GM19324 (cell line): ENCODE results near the gene KCTD5.
"Not testable (repeated sequence)": the region's sequence is repeated elsewhere in the genome, so short reads cannot be mapped to it uniquely, and the experiment has no call there.

Experiments used
- ATAC-seq: cut with Tn5 transposase; IDR thresholded peaks from one replicate; pipeline ENCODE4 v1.9.1; 2021; ENCODE audit warnings: mild to moderate bottlenecking, moderate library complexity; ENCODE audit not compliant: unreplicated experiment, low FRiP score

KCTD5 gene

GRCh38 chr16:2696601-2697250 is 14.4 kb downstream of the KCTD5 start:
- ATAC-seq, result not testable (repeated sequence)

- ATAC-seq, result no peak
Observed at GRCh38 chr16:2697401-2697948, 15.2 kb downstream of the KCTD5 start.

DNA sequence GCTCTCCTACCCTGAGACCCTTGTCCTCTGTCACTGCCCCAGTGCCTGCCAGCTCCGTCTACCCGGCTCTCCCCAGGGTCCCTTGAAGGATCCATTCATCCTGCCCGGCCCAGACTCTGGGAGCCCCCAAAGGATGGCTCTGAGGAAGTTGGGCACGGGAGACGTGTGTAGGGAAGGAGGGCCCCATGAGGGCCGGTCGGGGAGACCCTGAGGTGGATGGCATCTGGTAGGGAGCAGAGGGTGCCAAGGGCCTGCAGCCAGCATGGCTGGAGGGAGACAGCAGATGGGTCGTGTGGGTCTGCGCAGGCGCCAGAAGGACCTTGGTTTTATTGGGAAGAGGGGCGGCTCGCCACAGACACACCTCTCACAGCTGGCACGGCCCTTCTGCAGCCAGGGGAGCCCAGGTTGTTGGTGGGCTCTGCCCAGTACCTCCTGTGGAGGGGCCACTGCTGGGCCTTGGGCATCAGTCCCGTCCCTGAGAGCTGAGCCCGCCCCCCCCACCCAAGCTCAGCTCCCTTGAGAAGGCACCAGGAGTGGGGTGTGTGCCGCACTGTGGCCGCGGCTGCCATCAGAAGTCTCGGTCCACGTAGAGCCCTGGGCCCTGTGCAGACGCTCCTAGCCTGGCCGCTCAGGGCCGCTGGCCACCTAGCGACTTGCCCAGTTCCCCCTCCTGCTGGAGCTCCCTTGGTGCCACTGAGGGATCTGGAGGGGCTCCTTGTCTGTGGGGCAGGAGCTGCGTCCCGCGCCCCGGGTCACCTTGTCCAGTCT is 16.0 kb downstream of the KCTD5 start:
- no peak for ATAC-seq

DNA sequence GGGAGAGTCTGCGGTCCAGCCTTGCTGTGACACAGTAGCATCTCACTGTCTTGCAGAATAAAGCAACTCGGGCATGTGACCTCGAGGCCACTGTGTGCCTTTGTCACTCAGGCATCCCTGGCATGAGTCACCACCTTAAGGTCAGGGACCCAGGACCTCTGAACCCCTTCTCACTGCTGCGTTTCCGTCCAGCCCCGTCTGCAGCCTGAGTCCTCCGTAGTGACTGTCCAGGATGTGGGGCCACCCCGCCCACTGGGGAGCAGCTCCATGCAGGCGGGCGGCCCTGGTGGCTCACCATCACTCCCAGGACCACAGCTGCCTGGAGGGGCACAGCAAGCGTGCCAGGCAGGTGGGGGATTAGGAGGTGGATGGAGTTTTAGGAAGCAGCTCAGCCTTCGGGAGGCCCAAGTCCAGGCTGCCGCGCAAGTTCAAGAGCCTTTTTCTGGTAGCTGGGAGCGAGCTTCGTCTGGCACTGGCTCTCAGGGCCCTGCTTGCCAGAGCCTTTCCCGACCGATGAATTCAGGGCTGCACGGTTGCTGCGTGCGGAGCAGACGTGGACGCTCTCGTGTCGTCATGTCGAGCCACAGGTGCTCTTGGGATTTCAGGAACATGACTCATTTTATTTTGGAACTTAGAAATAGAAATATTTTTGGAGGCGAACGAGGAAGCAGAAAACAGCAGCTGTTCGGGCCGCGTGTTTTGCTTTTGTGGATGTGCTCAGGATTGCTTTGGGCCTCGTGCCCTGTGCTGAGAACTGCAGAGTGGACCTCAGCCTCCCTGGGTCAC is 16.8 kb downstream of the KCTD5 start:
- ATAC-seq, result no peak

- ATAC-seq, result no peak
Observed at GRCh38 chr16:2699791-2700600, 17.7 kb downstream of the KCTD5 start.

DNA sequence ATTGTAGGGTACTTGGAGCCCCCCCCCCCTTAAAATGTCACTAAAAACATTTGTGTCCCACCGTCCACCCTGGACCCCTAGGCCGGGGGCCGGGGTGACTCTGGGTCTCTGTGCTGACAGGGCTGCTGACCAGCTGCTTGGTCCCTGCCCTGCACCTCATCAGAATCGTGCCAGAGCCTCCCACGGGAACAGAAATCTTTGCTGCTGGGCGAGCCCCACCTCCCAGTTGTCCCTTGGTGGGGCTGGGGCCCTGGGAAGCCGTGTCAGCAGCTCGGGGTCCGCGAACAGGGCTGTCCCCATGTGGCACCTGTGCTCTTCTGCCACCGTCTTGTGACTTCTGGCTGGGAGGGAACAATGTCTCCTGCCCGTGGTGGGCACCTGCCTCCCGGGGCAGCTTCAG is 18.5 kb downstream of the KCTD5 start:
- ATAC-seq, result no peak

DNA sequence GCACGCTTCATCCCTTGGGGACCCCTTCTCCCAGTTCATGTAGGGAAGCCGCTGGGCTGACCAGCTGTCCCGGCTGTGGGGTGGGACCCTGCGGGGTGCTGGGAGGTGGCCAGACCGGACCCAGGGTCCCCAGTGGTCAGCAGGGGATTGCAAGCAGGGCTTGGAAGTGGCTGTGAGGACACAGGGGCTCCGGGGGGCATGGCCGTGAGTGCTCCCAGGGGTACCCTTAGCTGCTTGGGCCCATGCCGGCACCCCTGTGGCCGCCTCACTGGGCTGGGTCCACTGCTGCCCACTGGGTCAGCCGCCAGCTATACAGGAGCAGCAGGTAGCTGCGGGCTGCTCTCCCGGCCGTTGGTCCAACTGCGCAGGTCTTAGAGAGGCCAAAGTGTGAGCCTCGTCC is 18.9 kb downstream of the KCTD5 start:
- ATAC-seq, result no peak

DNA sequence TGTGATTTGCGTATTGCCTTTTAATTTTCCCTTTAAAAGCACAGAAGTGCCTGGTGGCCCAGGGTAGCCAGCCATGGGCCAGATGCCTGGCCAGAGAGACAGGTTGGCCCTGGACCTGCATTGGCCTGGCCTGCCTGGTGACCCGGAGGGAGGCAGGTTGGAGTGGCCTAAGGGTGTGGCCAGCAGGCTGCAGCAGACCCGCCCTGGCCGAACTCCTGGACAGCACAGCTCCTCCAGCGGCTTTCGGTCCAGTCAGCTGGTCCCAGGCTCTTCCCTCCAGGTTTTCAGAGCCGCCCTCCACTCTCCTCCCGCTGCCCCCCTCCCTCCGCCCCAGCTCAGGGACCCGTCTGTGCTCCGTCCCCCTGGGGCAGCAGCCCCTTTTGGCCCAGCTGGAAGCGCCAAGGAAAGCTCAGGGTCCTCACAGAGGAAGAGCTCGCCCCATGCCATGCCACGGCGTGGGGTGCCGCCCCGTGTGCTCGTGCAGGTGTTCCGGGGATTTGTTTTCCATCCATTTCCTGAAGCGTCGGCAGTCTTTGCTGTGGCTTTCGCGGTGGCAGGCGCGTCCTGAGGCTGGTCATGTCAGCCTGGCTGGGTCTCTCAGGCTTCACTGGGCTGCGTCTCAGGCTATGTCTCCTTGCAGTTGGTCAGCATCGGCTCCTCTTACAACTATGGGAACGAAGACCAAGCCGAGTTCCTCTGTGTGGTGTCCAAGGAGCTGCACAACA is 19.6 kb downstream of the KCTD5 start:
- no peak for ATAC-seq

GRCh38 chr16:2702438-2702825 is 20.1 kb downstream of the KCTD5 start:
- ATAC-seq, result no peak

DNA sequence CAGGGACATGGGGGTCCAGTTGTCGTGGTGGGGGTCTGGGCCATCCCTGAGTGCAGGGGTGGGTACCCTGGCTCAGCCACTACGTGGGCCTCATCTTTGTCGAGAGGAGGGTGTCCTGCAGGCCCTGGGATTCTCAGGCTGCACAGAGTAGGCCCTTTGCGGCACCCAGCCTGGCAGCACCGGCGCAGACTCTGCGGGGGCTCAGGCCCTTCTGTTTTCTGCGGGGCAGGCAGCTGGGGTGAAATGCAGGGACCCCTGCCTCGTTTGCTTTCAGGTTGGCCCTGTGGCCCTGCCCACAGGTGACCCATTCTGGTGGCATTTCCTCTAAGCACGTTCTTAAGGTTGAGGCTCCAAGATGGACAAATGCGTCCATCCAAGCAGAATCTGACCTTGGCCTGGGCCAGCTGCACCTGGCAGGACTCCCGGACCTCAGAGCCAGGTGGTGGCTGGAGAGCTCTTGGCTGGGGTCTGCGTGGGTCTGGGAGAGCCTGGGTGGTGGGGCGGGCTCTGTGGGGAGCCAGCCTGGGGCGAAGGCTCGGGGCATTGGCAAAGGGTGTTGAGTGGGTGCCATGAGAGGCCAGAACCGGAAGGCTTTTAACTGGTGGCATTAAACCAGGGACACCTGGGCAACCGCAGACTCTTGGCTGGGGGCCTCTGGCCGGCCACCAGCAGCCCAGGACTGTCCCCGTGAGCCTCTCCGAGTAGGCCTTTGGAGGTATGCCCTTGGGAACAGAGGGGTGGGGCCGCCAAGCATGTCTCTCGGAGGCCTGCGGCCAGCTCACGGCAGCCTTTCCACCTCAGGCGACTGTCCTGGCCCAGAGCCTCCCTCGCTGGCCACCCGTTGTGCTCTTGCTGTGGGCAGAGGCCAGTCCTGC is 20.8 kb downstream of the KCTD5 start:
- no peak for ATAC-seq

- ATAC-seq, result no peak
Observed at GRCh38 chr16:2704166-2704982, 22.1 kb downstream of the KCTD5 start.

DNA sequence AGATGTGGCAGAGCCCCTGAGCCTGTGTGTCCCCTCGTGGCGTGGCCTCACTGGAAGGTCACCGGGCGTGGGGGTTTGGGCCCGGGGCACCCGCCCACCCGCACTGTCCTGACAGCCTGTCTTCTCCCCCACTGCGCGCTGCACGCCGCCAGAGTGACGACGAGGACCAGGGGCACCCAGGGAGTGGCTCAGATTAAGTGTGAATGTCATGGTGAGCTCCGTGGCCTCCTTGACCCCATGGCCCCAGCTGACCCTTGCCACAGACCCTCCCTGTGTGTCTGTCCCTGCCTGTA is 22.6 kb downstream of the KCTD5 start:
- ATAC-seq, result no peak

GRCh38 chr16:2705351-2705750 is 23.0 kb downstream of the KCTD5 start:
- ATAC-seq, result no peak

DNA sequence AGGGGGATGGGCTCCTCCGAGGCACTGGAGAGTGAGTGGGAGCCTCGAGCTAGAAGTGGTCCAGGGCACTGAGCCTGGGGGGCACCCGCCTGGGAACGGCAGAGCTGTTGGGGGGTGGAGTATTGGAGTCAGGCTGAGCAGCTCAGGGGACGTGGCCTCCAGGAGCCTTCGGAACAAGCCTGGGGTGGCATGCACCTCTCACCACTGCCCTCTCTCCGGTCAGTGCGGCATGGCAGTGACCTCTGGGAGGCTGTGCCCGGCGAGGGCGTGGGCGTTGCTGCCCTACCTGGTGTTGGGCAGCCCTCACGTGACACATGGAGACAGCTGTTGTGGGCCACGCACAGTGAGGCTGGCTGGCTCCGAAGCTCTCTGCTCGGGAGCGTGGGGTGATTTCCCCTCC is 23.8 kb downstream of the KCTD5 start:
- no peak for ATAC-seq

DNA sequence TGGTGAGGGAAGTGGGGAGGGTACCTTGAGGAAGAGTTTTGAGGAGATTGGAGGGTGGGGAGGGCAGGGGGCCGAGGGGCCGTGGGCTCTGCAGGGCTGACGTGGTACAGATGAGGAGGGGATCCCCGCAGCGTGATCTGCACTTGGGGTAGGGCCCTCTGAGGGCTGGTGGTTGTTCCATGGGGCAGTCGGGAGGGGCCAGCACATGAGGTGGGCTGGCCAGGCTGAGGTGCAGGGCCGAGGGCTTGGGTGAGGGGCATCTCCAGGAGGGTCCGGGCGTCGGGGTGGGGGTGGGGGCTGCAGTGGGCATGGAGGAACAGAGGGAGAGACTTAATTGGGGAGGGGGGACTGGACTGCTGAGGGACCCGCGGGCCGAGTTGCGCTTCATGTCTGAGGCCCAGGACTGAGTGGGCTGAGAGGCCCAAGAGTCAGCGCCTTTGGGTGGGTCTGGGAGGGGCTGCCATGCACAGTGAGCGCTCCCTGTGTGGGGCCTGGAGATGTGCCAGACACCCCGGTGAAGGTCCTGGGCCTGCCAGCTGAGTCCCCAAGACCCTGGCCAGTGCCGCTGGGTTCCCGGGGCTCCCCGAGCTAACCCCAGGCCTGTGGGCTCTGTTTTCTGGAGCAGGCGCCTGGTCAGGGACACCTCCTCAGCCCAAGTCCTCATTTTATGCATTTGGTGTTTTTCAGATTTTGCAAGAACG is 24.4 kb downstream of the KCTD5 start:
- ATAC-seq, result no peak

DNA sequence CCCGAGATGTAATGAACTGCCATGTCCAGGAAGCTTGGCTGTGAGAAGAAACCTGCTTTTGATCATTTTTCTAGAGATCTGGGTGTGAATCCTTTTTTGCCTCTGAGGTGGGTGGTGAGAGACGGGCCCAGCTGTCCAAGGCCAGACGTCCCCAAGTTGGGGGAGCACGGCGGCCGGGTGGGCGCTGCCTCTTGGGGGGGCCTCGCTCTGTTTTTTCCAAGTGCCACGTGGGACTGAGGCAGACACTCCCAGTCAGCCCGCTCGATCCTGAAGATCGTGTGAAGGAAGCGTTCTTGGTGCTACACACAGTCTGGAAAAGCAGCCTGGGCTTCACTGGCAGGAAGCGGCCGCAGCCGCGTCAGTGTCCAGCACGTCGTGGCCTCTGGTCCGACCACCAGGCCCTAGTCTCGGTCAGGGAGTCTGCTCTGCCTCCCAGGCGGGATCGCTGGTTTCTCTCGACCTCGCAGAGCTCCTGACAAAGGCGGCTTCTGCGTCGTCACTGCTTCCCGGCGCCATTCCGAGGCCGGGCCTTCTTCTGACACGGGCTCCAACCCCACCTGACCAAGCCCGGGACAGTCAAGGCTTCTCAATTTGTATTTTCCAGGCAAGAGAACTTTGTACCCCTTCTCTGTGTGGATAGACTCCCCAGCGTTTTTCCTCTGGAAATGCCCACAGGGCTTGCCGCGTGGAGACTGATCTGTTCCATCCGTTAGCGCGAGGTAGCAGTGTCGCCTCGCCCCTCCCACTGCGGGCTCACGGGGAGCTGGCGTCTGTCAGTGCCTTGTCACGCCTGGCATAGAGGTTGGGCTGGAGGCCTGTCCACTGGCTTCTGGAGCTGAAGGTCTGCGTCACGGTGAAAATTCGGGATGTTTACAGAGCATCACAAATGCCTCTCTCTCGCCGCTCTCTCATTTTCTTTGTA is 25.3 kb downstream of the KCTD5 start:
- no peak for ATAC-seq

GRCh38 chr16:2708290-2708639 is 25.9 kb downstream of the KCTD5 start:
- ATAC-seq, result no peak
